Activated T-helper 2 cell treated with anti-CD3 and anti-CD28 coated beads, Interferon-gamma antibody, Interleukin-2, Interleukin-4, amounts not matched to agents 10 μg/mL and 5 μg/mL and 100 μg/mL, durations not matched to agents 14 hours and 24 hours and 36 hours (primary cell): ENCODE data around the gene RBFOX1. TPM values are rescaled to one million over a fixed set of nuclear protein-coding genes. Genes with fewer than 3 reads are reported as not detected.

Experiments used
- DNase-seq: peaks from one replicate; pipeline ENCODE4 v3.0.0; 2021; ENCODE audit warnings: low spot score
- H3K27ac Mint-ChIP-seq: one replicate; pipeline ENCODE4 v1.8.0; 2021; ENCODE audit warnings: mixed read lengths
- H3K27me3 Mint-ChIP-seq: one replicate; pipeline ENCODE4 v1.8.0; 2021; ENCODE audit warnings: low read depth, mixed read lengths
- H3K36me3 Mint-ChIP-seq: one replicate; pipeline ENCODE4 v1.8.0; 2021; ENCODE audit warnings: low read depth, mixed read lengths
- H3K4me1 Mint-ChIP-seq: one replicate; pipeline ENCODE4 v1.8.0; 2021; ENCODE audit warnings: low read depth, mixed read lengths
- H3K4me3 Mint-ChIP-seq: one replicate; pipeline ENCODE4 v1.8.0; 2021; ENCODE audit warnings: low read depth, mild to moderate bottlenecking, moderate library complexity, mixed read lengths
- H3K9me3 Mint-ChIP-seq: one replicate; pipeline ENCODE4 v1.8.0; 2021; ENCODE audit warnings: mixed read lengths
- intact Hi-C: fragments of 100-400 bp; cut with micrococcal nuclease; formaldehyde crosslinking; loops from one replicate; pipeline ENCODE4 v1.15.1; 2023
- total RNA-seq: library from RNA; stranded (reverse); gene quantifications from 2 replicates; pipeline ENCODE4 v1.2.3, GENCODE V29; 2022

The RBFOX1 gene
- total RNA-seq, 1 donor from 2014 or later = not detected

- Mint-ChIP-seq H3K27ac (no peak overlapping the region), H3K36me3 (no peaks in the 10 kb centered on the region), H3K4me3 (no peak overlapping the region), H3K27me3 (no peaks in the 10 kb centered on the region), H3K4me1 (no peaks in the 10 kb centered on the region), H3K9me3 (peaks cover 59% of the 10 kb centered on the region)
- no peak for DNase-seq
- intact Hi-C loops = no loop called here
Measured at GRCh38 chr16:7755347-7755882, 422.8 kb downstream of the RBFOX1 start.
